ENCODE results near the gene PCNX3. TPM values are rescaled to one million over a fixed set of nuclear protein-coding genes. Genes with fewer than 3 reads are reported as not detected.

PCNX3 gene
- total RNA-seq, 4 donors from 2014 or later: 38.5 to 59.3 (median 43.6) TPM

- H3K4me1 ChIP-seq: peaks cover 64% of the 10 kb centered on the region
Observed at GRCh38 chr11:65613091-65613928, 2.3 kb upstream of the PCNX3 start.

DNA sequence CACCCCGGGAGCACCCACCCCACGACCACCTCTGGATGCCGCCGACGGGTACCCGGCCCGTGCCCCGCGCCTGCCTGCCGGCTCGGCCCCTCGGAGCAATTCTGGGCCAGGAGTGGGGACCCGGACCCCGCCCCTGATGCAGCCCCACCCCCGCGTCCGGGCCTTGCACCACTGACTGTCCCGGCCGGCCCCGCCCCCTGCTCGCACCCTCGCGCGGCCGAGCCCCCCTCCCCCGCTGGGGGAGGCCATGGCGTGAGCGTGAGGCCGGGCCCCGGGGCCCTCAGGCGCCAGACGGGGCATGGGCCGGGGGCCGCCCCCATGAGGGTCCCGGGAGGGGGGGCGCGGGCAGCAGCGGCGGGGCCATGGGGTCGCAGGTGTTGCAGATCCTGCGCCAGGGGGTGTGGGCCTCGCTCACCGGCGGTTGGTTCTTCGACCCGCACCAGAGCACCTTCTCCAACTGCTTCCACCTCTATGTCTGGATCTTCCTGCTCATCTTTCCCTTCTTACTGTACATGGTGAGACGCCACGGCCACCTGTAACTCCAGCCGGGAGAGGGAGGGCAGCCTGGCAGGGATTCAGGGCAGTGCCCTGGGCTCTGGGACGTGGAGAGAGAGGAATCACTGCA lies 486 bp downstream of the PCNX3 start:
- Histone ChIP-seq H3K27ac (peak overlapping the region; percentile 86), H3K27me3 (no peaks in the 10 kb centered on the region), H3K4me3 (peak overlapping the region; percentile 83), H3K9me3 (no peaks in the 10 kb centered on the region), H3K4me1 (peaks cover 44% of the 10 kb centered on the region), H3K36me3 (peaks cover 44% of the 10 kb centered on the region)
- 5% methylated on average over 8 of the region's 50 CpGs for WGBS
- DNase-seq (ENCODE audit: low spot score in 2 of 2): no peak
- TF ChIP-seq EP300 (IDR thresholded peaks at IDR 0.05) (no peak), POLR2AphosphoS5 (IDR thresholded peaks at IDR 0.05) (no peak), CTCF (IDR thresholded peaks at IDR 0.05) (no peak), POLR2A (IDR thresholded peaks at IDR 0.05) (no peak)

More at GRCh38 chr11:65613091-65613928, 2.3 kb upstream of the PCNX3 start:
- Histone ChIP-seq H3K27me3 (no peaks in the 10 kb centered on the region), H3K9me3 (no peaks in the 10 kb centered on the region), H3K27ac (peak overlapping the region; percentile 89), H3K4me3 (peak overlapping the region; percentile 83), H3K36me3 (peaks cover 23% of the 10 kb centered on the region)
- TF ChIP-seq CTCF (IDR thresholded peaks at IDR 0.05) (no peak), POLR2A (IDR thresholded peaks at IDR 0.05) (no peak), POLR2AphosphoS5 (IDR thresholded peaks at IDR 0.05) (no peak), EP300 (IDR thresholded peaks at IDR 0.05) (no peak)
- no peak for DNase-seq (ENCODE audit: low spot score in 2 of 2)
- 55% methylated on average over 4 of the region's 43 CpGs for WGBS

DNA sequence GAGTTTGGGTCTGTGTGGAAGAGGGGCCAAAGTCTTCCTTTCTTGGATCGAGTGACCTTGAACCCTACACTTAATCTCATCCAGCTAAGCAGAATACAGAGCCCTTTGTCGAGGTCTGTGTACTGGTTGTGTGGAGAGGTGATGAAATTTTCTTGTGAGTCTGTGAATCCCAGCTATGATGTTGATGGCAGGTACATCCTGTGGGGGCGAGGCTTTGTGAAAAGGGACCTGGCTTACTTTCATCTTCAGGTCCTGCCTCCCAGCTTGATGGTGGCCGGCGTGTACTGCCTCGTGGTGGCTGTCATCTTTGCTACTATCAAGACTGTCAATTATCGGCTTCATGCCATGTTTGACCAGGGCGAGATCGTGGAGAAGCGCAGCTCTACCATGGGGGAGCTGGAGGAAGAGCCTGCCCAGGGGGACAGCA lies 1.0 kb downstream of the PCNX3 start:
- WGBS: 67% methylated on average over 6 of the region's 10 CpGs
- TF ChIP-seq POLR2AphosphoS5 (IDR thresholded peaks at IDR 0.05) (no peak), EP300 (IDR thresholded peaks at IDR 0.05) (no peak), POLR2A (IDR thresholded peaks at IDR 0.05) (no peak), CTCF (IDR thresholded peaks at IDR 0.05) (no peak)
- no peak for DNase-seq (ENCODE audit: low spot score in 2 of 2)
- H3K4me3 ChIP-seq: peak overlapping the region; percentile 83
- H3K9me3 ChIP-seq: no peaks in the 10 kb centered on the region
- H3K27ac ChIP-seq: no peak overlapping the region
- H3K27me3 ChIP-seq: no peaks in the 10 kb centered on the region
- H3K4me1 ChIP-seq: peaks cover 38% of the 10 kb centered on the region
- H3K36me3 ChIP-seq: peaks cover 49% of the 10 kb centered on the region

GRCh38 chr11:65617136-65617850 lies 1.7 kb downstream of the PCNX3 start:
- Histone ChIP-seq H3K27me3 (no peaks in the 10 kb centered on the region), H3K27ac (no peak overlapping the region), H3K9me3 (no peaks in the 10 kb centered on the region), H3K36me3 (peaks cover 52% of the 10 kb centered on the region), H3K4me3 (peak overlapping the region; percentile 83), H3K4me1 (peaks cover 31% of the 10 kb centered on the region)
- no peak for DNase-seq (ENCODE audit: low spot score in 2 of 2)
- WGBS: 90% methylated on average over 3 of the region's 17 CpGs
- TF ChIP-seq POLR2A (IDR thresholded peaks at IDR 0.05): no peak
- TF ChIP-seq EP300 (IDR thresholded peaks at IDR 0.05): no peak
- no peak for TF ChIP-seq CTCF (IDR thresholded peaks at IDR 0.05)
- TF ChIP-seq POLR2AphosphoS5 (IDR thresholded peaks at IDR 0.05): no peak
